Measurements from ENCODE around the gene EFNA5.

DNA sequence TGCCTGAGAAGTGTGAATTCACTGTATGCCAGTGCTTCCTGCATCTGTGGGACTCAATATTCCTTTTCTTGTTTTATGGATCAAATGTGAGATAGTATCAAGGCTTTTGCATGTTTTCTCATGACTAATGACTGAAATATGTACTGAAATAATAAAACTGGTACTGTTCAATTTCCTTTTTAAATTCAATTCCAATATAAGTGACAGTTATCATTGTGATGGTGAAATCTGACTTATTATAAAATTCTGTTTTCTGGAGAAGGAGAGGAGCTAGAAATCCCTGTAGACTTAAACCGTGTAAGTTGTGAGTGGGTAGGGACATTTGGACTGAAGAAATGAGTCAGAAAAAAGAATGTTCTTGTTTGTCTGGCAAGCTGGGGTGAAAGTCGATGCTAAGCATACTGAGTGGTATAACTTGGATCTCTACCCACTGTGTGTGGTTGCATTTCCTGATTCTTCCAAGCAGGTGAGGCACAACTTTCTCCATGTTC lies 245.2 kb downstream of the EFNA5 start:
- TF ChIP-seq POLR2A (IDR thresholded peaks at IDR 0.05; ENCODE audit: low read depth, low read length), result no peak
- no peak for TF ChIP-seq HDGF (IDR thresholded peaks at IDR 0.05)
- no peak for TF ChIP-seq MAX (IDR thresholded peaks at IDR 0.05; ENCODE audit: low read depth, low read length)
- no peak for TF ChIP-seq JUND (IDR thresholded peaks at IDR 0.05; ENCODE audit: low read depth, low read length)
- TF ChIP-seq POLR2AphosphoS2 (IDR thresholded peaks at IDR 0.05; ENCODE audit: low read depth, low read length), result no peak
- TF ChIP-seq CTCF (IDR thresholded peaks at IDR 0.05 in 2 of 3, conservative IDR thresholded peaks at IDR 0.05 in 1 of 3; ENCODE audit: control insufficient read depth in 2 of 3, extremely low read depth in 1 of 3, insufficient read depth in 1 of 3, low read depth in 3 of 3, low read length in 3 of 3), result no peak
- no peak for TF ChIP-seq CHD2 (IDR thresholded peaks at IDR 0.05; ENCODE audit: borderline replicate concordance, low read depth, low read length)
- TF ChIP-seq RAD21 (IDR thresholded peaks at IDR 0.05; ENCODE audit: insufficient read depth, low read depth, low read length), result no peak
- TF ChIP-seq SRF (IDR thresholded peaks at IDR 0.05; ENCODE audit: low read depth in 2 of 2, low read length in 2 of 2), result no peak
- TF ChIP-seq POLR2AphosphoS5 (IDR thresholded peaks at IDR 0.05; ENCODE audit: low read length), result no peak
